Liver (tissue), 3 donors: ENCODE measurements around the gene PARD6G.

Experiments
- EGR1 ChIP-seq, 2 donors: IDR thresholded peaks; 2 replicates each; pipeline ENCODE4 v1.6.1; 2016 to 2018; ENCODE audit warnings: antibody characterized with exemption in 2 of 2, low read depth in 2 of 2
- FOXA1 ChIP-seq: IDR thresholded peaks from 2 replicates; pipeline ENCODE4 v1.6.1; 2016; ENCODE audit warnings: antibody characterized with exemption
- GABPA ChIP-seq, 2 donors: IDR thresholded peaks in 1 of 2; conservative IDR thresholded peaks in 1 of 2; 2 replicates each; pipeline ENCODE4 v1.6.1; 2016; ENCODE audit warnings: antibody characterized with exemption in 2 of 2, mild to moderate bottlenecking in 1 of 2, moderate library complexity in 1 of 2
- JUND ChIP-seq, 2 donors: IDR thresholded peaks; 2 replicates each; pipeline ENCODE4 v1.6.1; 2016; ENCODE audit warnings: antibody characterized with exemption in 2 of 2
- RAD21 ChIP-seq, 2 donors: IDR thresholded peaks; 2 replicates each; pipeline ENCODE4 v1.6.1; 2016; ENCODE audit warnings: antibody characterized with exemption in 2 of 2, mild to moderate bottlenecking in 2 of 2
- RXRA ChIP-seq, 2 donors: IDR thresholded peaks; 2 replicates each; pipeline ENCODE4 v1.6.1; 2017 to 2018; ENCODE audit warnings: antibody characterized with exemption in 2 of 2, mild to moderate bottlenecking in 1 of 2
- SP1 ChIP-seq: IDR thresholded peaks from 2 replicates; pipeline ENCODE4 v1.6.1; 2018; ENCODE audit warnings: antibody characterized with exemption, mild to moderate bottlenecking
- TAF1 ChIP-seq: conservative IDR thresholded peaks from 2 replicates; pipeline ENCODE4 v1.6.1; 2016; ENCODE audit warnings: antibody characterized with exemption, mild to moderate bottlenecking
- YY1 ChIP-seq: IDR thresholded peaks from 2 replicates; pipeline ENCODE4 v1.6.1; 2016; ENCODE audit warnings: antibody characterized with exemption, mild to moderate bottlenecking
- TF ChIP-seq, protein P1 (sequence below): fragments of 150-350 bp; IDR thresholded peaks from 2 replicates; pipeline ENCODE4 v1.5.1; 2017; ENCODE audit warnings: improper control_type of control experiment, low read depth, low read length; ENCODE audit not compliant: missing input control
- TF ChIP-seq, protein P2 (sequence below): IDR thresholded peaks from 2 replicates; pipeline ENCODE4 v1.6.1; 2016; ENCODE audit warnings: antibody characterized with exemption
- TF ChIP-seq, protein P3 (sequence below): IDR thresholded peaks from 2 replicates; pipeline ENCODE4 v1.6.1; 2016; ENCODE audit warnings: antibody characterized with exemption, mild to moderate bottlenecking
- TF ChIP-seq, protein P4 (sequence below): IDR thresholded peaks from 2 replicates; pipeline ENCODE4 v1.6.1; 2016; ENCODE audit warnings: antibody characterized with exemption
- TF ChIP-seq, protein P5 (sequence below): IDR thresholded peaks from 2 replicates; pipeline ENCODE4 v1.6.1; 2016; ENCODE audit warnings: antibody characterized with exemption
- donor health status: healthy.
- donor health status: healthy.

DNA sequence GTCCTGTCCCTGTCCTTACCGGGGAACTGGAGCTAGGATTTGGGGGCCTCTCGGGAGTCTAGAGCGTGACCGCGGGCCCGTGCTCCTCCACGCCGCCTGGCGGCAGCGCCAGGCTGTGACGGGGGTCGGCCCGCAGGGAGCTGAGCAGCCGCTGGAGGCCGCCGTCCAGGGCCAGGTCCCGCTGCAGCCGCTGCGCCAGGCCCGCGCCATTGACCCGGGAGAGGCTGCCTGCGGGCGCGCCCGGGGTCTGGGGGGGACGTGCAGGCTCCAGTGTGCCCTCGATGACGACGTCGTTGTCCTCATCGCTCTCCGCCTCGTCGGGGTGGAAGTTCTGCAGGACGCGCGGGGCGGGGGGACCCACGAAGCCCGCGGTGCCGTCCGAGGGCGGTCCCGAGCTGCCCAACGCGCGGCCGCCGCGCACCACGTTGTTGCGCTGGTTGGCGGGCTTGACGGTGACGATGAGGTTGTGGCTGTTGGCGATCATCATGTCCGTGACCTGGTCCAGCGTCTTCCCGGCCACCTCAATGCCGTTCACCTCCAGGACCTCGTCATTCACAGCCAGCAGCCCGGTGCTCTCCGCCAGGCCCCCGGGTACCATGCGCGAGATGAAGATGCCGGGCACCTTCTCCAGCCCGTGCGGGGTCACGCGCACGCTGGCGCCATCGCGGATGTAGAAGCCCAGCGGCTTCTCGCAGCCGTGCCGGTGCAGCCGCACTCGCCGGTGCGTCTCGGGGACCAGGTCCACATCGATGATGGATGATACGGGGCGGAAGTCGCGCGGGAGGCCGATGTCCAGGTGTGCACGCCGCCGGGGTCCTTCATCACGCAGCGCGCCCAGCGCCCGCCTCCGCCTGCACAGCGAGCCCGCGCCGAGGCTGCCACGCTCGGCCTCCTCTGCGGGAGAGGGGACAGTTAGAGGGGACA lies 87.3 kb downstream of the PARD6G start:
- TF ChIP-seq, protein P1, sequence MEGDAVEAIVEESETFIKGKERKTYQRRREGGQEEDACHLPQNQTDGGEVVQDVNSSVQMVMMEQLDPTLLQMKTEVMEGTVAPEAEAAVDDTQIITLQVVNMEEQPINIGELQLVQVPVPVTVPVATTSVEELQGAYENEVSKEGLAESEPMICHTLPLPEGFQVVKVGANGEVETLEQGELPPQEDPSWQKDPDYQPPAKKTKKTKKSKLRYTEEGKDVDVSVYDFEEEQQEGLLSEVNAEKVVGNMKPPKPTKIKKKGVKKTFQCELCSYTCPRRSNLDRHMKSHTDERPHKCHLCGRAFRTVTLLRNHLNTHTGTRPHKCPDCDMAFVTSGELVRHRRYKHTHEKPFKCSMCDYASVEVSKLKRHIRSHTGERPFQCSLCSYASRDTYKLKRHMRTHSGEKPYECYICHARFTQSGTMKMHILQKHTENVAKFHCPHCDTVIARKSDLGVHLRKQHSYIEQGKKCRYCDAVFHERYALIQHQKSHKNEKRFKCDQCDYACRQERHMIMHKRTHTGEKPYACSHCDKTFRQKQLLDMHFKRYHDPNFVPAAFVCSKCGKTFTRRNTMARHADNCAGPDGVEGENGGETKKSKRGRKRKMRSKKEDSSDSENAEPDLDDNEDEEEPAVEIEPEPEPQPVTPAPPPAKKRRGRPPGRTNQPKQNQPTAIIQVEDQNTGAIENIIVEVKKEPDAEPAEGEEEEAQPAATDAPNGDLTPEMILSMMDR: no peak
- TF ChIP-seq RXRA (IDR thresholded peaks at IDR 0.05) (no peak), JUND (IDR thresholded peaks at IDR 0.05) (no peak), GABPA (IDR thresholded peaks at IDR 0.05 in 1 of 2, conservative IDR thresholded peaks at IDR 0.05 in 1 of 2) (no peak), EGR1 (IDR thresholded peaks at IDR 0.05; ENCODE audit: low read depth in 2 of 2) (no peak), TAF1 (no peak), RAD21 (IDR thresholded peaks at IDR 0.05) (peak in 1 of 2 donors; percentile 21), YY1 (no peak), SP1 (no peak), FOXA1 (no peak)
- TF ChIP-seq, protein P2, sequence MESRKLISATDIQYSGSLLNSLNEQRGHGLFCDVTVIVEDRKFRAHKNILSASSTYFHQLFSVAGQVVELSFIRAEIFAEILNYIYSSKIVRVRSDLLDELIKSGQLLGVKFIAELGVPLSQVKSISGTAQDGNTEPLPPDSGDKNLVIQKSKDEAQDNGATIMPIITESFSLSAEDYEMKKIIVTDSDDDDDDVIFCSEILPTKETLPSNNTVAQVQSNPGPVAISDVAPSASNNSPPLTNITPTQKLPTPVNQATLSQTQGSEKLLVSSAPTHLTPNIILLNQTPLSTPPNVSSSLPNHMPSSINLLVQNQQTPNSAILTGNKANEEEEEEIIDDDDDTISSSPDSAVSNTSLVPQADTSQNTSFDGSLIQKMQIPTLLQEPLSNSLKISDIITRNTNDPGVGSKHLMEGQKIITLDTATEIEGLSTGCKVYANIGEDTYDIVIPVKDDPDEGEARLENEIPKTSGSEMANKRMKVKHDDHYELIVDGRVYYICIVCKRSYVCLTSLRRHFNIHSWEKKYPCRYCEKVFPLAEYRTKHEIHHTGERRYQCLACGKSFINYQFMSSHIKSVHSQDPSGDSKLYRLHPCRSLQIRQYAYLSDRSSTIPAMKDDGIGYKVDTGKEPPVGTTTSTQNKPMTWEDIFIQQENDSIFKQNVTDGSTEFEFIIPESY: no peak
- TF ChIP-seq, protein P3, sequence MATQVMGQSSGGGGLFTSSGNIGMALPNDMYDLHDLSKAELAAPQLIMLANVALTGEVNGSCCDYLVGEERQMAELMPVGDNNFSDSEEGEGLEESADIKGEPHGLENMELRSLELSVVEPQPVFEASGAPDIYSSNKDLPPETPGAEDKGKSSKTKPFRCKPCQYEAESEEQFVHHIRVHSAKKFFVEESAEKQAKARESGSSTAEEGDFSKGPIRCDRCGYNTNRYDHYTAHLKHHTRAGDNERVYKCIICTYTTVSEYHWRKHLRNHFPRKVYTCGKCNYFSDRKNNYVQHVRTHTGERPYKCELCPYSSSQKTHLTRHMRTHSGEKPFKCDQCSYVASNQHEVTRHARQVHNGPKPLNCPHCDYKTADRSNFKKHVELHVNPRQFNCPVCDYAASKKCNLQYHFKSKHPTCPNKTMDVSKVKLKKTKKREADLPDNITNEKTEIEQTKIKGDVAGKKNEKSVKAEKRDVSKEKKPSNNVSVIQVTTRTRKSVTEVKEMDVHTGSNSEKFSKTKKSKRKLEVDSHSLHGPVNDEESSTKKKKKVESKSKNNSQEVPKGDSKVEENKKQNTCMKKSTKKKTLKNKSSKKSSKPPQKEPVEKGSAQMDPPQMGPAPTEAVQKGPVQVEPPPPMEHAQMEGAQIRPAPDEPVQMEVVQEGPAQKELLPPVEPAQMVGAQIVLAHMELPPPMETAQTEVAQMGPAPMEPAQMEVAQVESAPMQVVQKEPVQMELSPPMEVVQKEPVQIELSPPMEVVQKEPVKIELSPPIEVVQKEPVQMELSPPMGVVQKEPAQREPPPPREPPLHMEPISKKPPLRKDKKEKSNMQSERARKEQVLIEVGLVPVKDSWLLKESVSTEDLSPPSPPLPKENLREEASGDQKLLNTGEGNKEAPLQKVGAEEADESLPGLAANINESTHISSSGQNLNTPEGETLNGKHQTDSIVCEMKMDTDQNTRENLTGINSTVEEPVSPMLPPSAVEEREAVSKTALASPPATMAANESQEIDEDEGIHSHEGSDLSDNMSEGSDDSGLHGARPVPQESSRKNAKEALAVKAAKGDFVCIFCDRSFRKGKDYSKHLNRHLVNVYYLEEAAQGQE: no peak
- TF ChIP-seq, protein P4, sequence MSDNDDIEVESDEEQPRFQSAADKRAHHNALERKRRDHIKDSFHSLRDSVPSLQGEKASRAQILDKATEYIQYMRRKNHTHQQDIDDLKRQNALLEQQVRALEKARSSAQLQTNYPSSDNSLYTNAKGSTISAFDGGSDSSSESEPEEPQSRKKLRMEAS: no peak
- TF ChIP-seq, protein P5, sequence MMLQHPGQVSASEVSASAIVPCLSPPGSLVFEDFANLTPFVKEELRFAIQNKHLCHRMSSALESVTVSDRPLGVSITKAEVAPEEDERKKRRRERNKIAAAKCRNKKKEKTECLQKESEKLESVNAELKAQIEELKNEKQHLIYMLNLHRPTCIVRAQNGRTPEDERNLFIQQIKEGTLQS: no peak
